Measurements from ENCODE around the gene C1orf53.

- TF ChIP-seq, protein P1, sequence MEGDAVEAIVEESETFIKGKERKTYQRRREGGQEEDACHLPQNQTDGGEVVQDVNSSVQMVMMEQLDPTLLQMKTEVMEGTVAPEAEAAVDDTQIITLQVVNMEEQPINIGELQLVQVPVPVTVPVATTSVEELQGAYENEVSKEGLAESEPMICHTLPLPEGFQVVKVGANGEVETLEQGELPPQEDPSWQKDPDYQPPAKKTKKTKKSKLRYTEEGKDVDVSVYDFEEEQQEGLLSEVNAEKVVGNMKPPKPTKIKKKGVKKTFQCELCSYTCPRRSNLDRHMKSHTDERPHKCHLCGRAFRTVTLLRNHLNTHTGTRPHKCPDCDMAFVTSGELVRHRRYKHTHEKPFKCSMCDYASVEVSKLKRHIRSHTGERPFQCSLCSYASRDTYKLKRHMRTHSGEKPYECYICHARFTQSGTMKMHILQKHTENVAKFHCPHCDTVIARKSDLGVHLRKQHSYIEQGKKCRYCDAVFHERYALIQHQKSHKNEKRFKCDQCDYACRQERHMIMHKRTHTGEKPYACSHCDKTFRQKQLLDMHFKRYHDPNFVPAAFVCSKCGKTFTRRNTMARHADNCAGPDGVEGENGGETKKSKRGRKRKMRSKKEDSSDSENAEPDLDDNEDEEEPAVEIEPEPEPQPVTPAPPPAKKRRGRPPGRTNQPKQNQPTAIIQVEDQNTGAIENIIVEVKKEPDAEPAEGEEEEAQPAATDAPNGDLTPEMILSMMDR (IDR thresholded peaks at IDR 0.05; ENCODE audit: low read depth, low read length) = no peak
- TF ChIP-seq EZH2phosphoT487 (IDR thresholded peaks at IDR 0.05; ENCODE audit: low read depth) = no peak
Measured at GRCh38 chr1:197865809-197866208, 36.6 kb upstream of the C1orf53 start.
